Mesothelial cell of epicardium (in vitro differentiated cells): ENCODE measurements around the gene DACT3. TPM values are rescaled to one million over a fixed set of nuclear protein-coding genes. Genes with fewer than 3 reads are reported as not detected.

Experiments
- DNase-seq, 2 experiments: peaks; one replicate each; pipeline ENCODE4 v3.0.0; 2021; ENCODE audit warnings: low spot score in 2 of 2; ENCODE audit not compliant: unreplicated experiment in 2 of 2
- H3K27ac Mint-ChIP-seq: 2 replicates; pipeline ENCODE4 v1.8.0; 2021; ENCODE audit warnings: mixed read lengths
- H3K27me3 Mint-ChIP-seq: 2 replicates; pipeline ENCODE4 v1.8.0; 2021; ENCODE audit warnings: low read depth, mixed read lengths
- H3K36me3 Mint-ChIP-seq: 2 replicates; pipeline ENCODE4 v1.8.0; 2021; ENCODE audit warnings: mixed read lengths
- H3K4me1 Mint-ChIP-seq: 2 replicates; pipeline ENCODE4 v1.8.0; 2021; ENCODE audit warnings: mixed read lengths
- H3K4me3 Mint-ChIP-seq: 2 replicates; pipeline ENCODE4 v1.8.0; 2021; ENCODE audit warnings: mild to moderate bottlenecking, moderate library complexity, mixed read lengths
- H3K9me3 Mint-ChIP-seq: 2 replicates; pipeline ENCODE4 v1.8.0; 2021; ENCODE audit warnings: mixed read lengths
- total RNA-seq: library from RNA; stranded (reverse); gene quantifications from 3 replicates; pipeline ENCODE4 v1.2.1, GENCODE V29; 2021
- TF ChIP-seq, protein P1 (sequence below): fragments of 200-600 bp; sonication (generic); IDR thresholded peaks from one replicate; pipeline ENCODE4 v1.5.0; 2021; ENCODE audit warnings: antibody characterized with exemption; ENCODE audit not compliant: unreplicated experiment

The DACT3 gene
- total RNA-seq, 1 donor from 2014 or later = 48.8 TPM

DNA sequence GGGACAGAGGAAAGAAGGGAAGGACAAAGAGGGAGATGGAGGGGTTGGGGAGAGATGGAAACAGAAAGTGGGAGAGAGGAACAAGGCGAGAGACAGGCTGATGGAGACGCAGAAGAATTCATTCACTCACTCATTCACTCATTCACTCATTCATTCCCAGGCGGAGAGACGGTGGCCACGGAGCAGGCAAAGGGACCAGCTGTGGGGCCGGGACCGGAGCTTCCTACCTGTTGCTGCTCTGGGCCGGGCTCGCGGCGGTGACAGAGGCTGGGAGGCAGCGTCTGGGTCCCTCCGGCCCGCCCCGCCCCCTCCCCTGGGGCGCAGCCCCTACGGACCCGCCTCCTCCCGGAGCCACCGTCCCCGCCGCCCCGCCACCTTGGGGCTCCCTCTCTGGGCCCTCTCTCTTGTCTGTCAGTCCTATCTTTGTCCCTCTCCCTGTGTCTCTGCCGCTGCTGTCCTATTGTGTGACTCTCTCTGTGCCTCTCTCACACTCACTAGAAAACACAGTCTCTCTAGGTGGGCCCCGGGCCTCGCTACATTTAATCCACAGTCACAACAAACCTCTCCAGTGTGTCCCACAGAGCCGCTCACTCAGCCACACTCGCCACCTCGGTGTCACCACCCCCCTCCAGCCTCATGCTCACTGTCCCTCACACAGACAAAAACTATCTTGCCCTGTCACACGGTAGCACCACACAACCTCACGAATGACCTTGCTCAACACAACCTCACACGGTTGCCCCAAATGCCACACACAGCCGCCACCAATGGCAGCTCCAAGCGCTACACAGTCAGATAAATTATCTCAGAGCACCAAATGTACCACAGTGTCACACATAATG lies 24.8 kb downstream of the DACT3 start, which contains the start of gene GNG8:
Gene GNG8 (minus strand): TSS at position 283 of the 842 bp plus-strand sequence. CDS start 1,520 bp downstream, outside the sequence.
- peak within 1 kb of the TSS; percentile 58 for H3K4me3 Mint-ChIP-seq
- H3K27me3 Mint-ChIP-seq = peaks cover 24% of the 10 kb centered on the region
- no peak within 1 kb of the TSS for H3K27ac Mint-ChIP-seq
- no peak for DNase-seq
- no peaks in the 10 kb centered on the region for H3K9me3 Mint-ChIP-seq
- no peaks in the 10 kb centered on the region for H3K36me3 Mint-ChIP-seq
- peaks cover 32% of the 10 kb centered on the region for H3K4me1 Mint-ChIP-seq
- TF ChIP-seq, protein P1, sequence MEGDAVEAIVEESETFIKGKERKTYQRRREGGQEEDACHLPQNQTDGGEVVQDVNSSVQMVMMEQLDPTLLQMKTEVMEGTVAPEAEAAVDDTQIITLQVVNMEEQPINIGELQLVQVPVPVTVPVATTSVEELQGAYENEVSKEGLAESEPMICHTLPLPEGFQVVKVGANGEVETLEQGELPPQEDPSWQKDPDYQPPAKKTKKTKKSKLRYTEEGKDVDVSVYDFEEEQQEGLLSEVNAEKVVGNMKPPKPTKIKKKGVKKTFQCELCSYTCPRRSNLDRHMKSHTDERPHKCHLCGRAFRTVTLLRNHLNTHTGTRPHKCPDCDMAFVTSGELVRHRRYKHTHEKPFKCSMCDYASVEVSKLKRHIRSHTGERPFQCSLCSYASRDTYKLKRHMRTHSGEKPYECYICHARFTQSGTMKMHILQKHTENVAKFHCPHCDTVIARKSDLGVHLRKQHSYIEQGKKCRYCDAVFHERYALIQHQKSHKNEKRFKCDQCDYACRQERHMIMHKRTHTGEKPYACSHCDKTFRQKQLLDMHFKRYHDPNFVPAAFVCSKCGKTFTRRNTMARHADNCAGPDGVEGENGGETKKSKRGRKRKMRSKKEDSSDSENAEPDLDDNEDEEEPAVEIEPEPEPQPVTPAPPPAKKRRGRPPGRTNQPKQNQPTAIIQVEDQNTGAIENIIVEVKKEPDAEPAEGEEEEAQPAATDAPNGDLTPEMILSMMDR = no peak

DNA sequence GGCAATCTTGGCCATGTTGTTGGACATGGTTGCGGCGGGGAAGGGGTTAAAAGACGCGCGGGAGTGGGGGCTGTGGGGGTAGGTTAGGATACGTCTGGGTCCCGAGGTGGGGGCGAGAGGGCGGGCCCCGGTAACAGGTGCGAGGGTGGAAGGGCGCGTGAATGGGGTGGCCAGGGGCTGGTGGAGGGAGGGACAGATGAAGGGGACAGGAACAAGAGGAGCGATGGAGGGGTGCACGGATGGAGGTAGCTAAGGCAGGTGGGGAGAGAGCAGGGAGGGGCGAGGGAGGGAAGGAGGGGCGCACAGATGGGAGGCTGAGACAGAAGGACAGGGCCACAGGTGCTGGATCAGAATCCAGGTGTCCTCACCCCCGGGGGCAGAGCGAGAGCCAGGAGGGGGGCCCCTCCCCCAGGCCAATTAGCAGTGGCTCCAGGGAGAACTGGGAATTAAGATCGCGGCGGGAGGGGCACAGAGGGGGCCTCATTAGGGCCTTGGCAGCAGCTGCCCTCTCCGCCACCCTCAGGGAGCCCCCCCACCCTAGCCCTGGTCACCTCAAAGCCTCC lies 26.2 kb downstream of the DACT3 start:
- peaks cover 40% of the 10 kb centered on the region for H3K4me1 Mint-ChIP-seq
- no peak overlapping the region for H3K27ac Mint-ChIP-seq
- no peaks in the 10 kb centered on the region for H3K9me3 Mint-ChIP-seq
- peak overlapping the region; percentile 57 for H3K4me3 Mint-ChIP-seq
- peaks cover 20% of the 10 kb centered on the region for H3K27me3 Mint-ChIP-seq
- no peaks in the 10 kb centered on the region for H3K36me3 Mint-ChIP-seq
- DNase-seq = no peak
- TF ChIP-seq, protein P1 = no peak

DNA sequence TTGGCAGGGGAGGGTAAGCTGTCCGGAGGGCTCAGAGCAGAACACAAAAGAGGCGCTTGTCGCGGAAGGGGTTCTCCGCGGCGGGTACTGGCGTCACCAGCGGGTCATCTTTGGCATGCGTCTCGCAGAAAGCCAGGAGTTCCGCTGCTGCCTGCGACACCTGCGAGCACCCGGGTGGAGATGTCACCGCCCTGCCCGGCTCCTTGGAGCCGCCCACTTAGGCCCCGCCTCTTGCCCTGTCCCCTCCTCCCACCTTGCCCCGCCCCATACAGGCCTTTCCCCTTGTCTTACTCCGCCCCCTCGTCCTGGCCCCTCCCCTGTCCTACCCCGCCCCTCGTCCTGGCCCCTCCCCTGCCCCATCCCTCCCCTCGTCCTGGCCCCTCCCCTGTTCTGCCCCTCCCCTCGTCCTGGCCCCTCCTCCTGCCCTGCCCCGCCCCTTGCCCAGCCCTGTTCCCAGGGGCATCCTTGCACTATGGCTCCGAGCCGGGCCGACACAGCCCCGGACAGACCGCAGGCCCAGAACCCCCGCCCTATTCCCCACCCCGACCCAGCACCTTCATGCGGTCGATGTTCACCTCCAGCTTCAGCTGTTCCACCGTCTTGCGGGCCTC lies 26.8 kb downstream of the DACT3 start:
- H3K4me3 Mint-ChIP-seq = peak overlapping the region; percentile 65
- H3K4me1 Mint-ChIP-seq = peaks cover 41% of the 10 kb centered on the region
- peak overlapping the region; percentile 96 for H3K27ac Mint-ChIP-seq
- TF ChIP-seq, protein P1 = no peak
- peak; percentile 91 to 93 for DNase-seq
- H3K27me3 Mint-ChIP-seq = peaks cover 20% of the 10 kb centered on the region
- no peaks in the 10 kb centered on the region for H3K36me3 Mint-ChIP-seq
- no peaks in the 10 kb centered on the region for H3K9me3 Mint-ChIP-seq

DNA sequence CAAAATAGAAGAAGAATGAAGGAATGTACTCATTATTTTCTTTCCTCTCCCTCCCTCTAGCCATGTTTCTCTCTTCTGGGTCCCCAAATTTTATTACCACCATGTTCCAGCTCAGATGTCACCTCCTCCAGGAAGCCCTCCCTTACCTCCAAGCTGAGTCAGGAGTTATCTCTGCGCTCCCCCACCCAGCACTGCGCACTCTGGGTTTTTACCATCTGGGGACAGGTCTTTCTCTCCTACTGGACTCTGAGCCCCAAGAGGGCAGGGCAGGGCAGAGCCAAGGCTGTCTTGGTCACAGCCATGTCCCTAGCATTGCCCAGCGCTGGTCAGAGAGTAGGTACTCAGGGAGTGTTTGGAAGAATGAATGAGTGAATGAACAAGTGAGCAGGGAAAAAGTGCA lies 27.9 kb downstream of the DACT3 start:
- Mint-ChIP-seq H3K27ac (peak overlapping the region; percentile 96), H3K36me3 (no peaks in the 10 kb centered on the region), H3K9me3 (no peaks in the 10 kb centered on the region), H3K4me1 (peaks cover 41% of the 10 kb centered on the region), H3K4me3 (peak overlapping the region; percentile 65), H3K27me3 (peaks cover 20% of the 10 kb centered on the region)
- TF ChIP-seq, protein P1 = no peak
- no peak for DNase-seq

DNA sequence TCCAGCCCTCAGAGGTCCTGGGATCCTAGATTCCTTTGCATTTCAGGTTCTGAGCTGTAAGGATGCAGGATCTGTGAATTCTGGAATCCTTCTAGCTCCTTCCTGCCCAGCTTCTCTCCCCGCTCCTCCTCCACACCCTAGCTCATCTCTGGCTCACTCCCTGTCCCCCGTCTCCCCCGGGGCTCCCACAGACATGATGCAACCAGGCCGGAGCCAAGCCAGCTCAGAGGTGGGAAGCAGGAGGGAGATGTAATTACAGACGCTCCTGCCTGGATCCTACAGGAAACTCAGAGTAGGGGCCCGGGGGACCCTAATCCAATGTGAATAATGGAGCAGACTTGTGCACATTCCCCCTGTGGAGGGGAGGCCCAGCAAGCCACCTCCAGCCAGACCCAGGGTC lies 29.5 kb downstream of the DACT3 start:
- peaks cover 41% of the 10 kb centered on the region for H3K4me1 Mint-ChIP-seq
- TF ChIP-seq, protein P1 = no peak
- peaks cover 20% of the 10 kb centered on the region for H3K27me3 Mint-ChIP-seq
- no peak for DNase-seq
- H3K36me3 Mint-ChIP-seq = no peaks in the 10 kb centered on the region
- H3K9me3 Mint-ChIP-seq = no peaks in the 10 kb centered on the region
- peak overlapping the region; percentile 97 for H3K27ac Mint-ChIP-seq
- no peak overlapping the region for H3K4me3 Mint-ChIP-seq
